Mesendoderm (in vitro differentiated cells): Measurements from ENCODE around the gene PKNOX1.
"Not testable (repeated sequence)": the region's sequence is repeated elsewhere in the genome, so short reads cannot be mapped to it uniquely, and the experiment has no call there.

Experiments
- DNase-seq: peaks from one replicate; pipeline ENCODE4 v3.0.0; 2013
- H2AK5ac ChIP-seq: 2 replicates; pipeline ENCODE4 v1.6.1; 2013; ENCODE audit warnings: low read length, inconsistent platforms
- H2BK120ac ChIP-seq: 2 replicates; pipeline ENCODE4 v1.6.1; 2013; ENCODE audit warnings: low read depth, mild to moderate bottlenecking, low read length, moderate library complexity, mixed read lengths
- H2BK15ac ChIP-seq: replicated peaks from 2 replicates; pipeline ENCODE4 v1.6.1; 2013; ENCODE audit warnings: low read depth, mild to moderate bottlenecking, moderate library complexity
- H2BK5ac ChIP-seq: 2 replicates; pipeline ENCODE4 v1.6.1; 2013; ENCODE audit warnings: low read length, inconsistent platforms
- H3K18ac ChIP-seq: 2 replicates; pipeline ENCODE4 v1.6.1; 2013; ENCODE audit warnings: mild to moderate bottlenecking, low read length, mixed read lengths
- H3K23ac ChIP-seq: one replicate; pipeline ENCODE4 v1.6.1; 2013; ENCODE audit warnings: low read length
- H3K27ac ChIP-seq: 2 replicates; pipeline ENCODE4 v1.5.1; 2013; ENCODE audit warnings: low read depth, mild to moderate bottlenecking, inconsistent platforms, low read length, moderate library complexity
- H3K27me3 ChIP-seq: 2 replicates; pipeline ENCODE4 v1.6.1; 2013; ENCODE audit warnings: low read length, control low read depth, mild to moderate bottlenecking, inconsistent platforms; ENCODE audit not compliant: insufficient read depth, poor library complexity
- H3K36me3 ChIP-seq: 2 replicates; pipeline ENCODE4 v1.6.1; 2013; ENCODE audit warnings: low read length, inconsistent platforms; ENCODE audit not compliant: control insufficient read depth, insufficient read depth
- H3K4ac ChIP-seq: one replicate; pipeline ENCODE4 v1.6.1; 2013; ENCODE audit warnings: low read depth, mild to moderate bottlenecking, low read length, moderate library complexity
- H3K4me1 ChIP-seq: 2 replicates; pipeline ENCODE4 v1.6.1; 2013; ENCODE audit warnings: low read depth, low read length, inconsistent platforms; ENCODE audit not compliant: control insufficient read depth
- H3K4me2 ChIP-seq: 2 replicates; pipeline ENCODE4 v1.6.1; 2013; ENCODE audit warnings: low read length
- H3K4me3 ChIP-seq: 2 replicates; pipeline ENCODE4 v1.5.1; 2013; ENCODE audit warnings: mild to moderate bottlenecking, low read length
- H3K56ac ChIP-seq: one replicate; pipeline ENCODE4 v1.6.1; 2013; ENCODE audit warnings: low read length
- H3K79me1 ChIP-seq: 2 replicates; pipeline ENCODE4 v1.6.1; 2013; ENCODE audit warnings: low read length, inconsistent platforms
- H3K79me2 ChIP-seq: 2 replicates; pipeline ENCODE4 v1.6.1; 2013; ENCODE audit warnings: mild to moderate bottlenecking, low read length; ENCODE audit not compliant: control insufficient read depth, insufficient read depth
- H3K9ac ChIP-seq: 2 replicates; pipeline ENCODE4 v1.6.1; 2013; ENCODE audit warnings: low read length, inconsistent platforms
- H4K5ac ChIP-seq: one replicate; pipeline ENCODE4 v1.6.1; 2013; ENCODE audit warnings: low read length
- H4K8ac ChIP-seq: one replicate; pipeline ENCODE4 v1.6.1; 2013; ENCODE audit warnings: low read depth, mild to moderate bottlenecking, control low read depth, low read length, moderate library complexity
- WGBS: extraction: QIAGEN DNeasy Blood & Tissue Kit; methylation state at CpG from one replicate; pipeline ENCODE4 v1.1.7; 2013; ENCODE audit warnings: low lambda C conversion rate, missing lambda C conversion rate; ENCODE audit not compliant: insufficient coverage; ENCODE audit errors: extremely low coverage; 5-methylcytosine and 5-hydroxymethylcytosine counted together

The PKNOX1 gene

DNA sequence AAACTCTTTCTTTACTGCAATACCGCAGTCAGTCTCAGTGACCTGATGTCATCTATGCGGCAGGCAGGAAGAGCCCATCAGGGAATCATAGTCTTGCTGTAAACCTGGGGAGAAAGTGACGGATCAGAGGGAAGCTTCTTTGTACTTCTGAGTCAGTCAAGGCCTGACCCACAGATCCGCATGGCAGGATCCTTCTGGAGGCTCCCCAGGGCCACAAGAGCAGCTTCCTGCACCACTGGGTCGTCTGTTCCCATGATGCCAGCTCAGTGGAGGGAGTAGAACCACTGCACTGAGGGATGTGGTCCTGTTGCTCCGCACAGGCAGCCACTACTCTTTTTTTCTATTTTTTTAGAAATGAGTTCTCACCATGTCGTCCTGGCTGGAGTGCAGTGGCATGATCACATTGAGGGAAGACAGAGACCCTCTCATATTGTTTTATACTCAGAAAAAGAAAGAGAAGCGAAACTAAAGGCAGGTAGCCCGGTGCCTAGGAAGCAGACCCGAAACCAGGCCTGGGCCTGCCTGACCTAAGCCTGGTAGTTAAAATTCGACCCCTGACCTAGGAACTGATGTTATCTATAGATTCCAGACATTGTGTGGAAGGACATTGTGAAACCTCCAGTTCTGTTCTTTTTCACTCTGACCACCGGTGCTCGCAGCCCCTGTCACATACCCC lies 42.7 kb upstream of the PKNOX1 start:
- peak overlapping the region; percentile 79 for H2BK120ac ChIP-seq
- H2BK15ac ChIP-seq, result no peak overlapping the region
- H3K4me2 ChIP-seq, result no peak overlapping the region
- no peaks in the 10 kb centered on the region for H3K36me3 ChIP-seq
- peak overlapping the region; percentile 35 for H4K5ac ChIP-seq
- H2BK5ac ChIP-seq, result peak overlapping the region; percentile 99
- no peaks in the 10 kb centered on the region for H3K27me3 ChIP-seq
- H3K18ac ChIP-seq, result peak overlapping the region; percentile 88
- peak; percentile 75 for DNase-seq
- H3K9ac ChIP-seq, result peak overlapping the region; percentile 59
- H3K4ac ChIP-seq, result peak overlapping the region; percentile 93
- H3K56ac ChIP-seq, result peak overlapping the region; percentile 89
- no peak overlapping the region for H3K23ac ChIP-seq
- no CpG with 5 or more reads among the region's 13 CpGs for WGBS
- H3K4me1 ChIP-seq, result peaks cover 6% of the 10 kb centered on the region
- no peaks in the 10 kb centered on the region for H3K79me1 ChIP-seq
- H3K27ac ChIP-seq, result peak overlapping the region; percentile 65
- no peaks in the 10 kb centered on the region for H3K79me2 ChIP-seq
- peak overlapping the region; percentile 100 for H2AK5ac ChIP-seq
- no peak overlapping the region for H4K8ac ChIP-seq
- H3K4me3 ChIP-seq, result no peak overlapping the region

GRCh38 chr21:42932378-42933136 lies 41.8 kb upstream of the PKNOX1 start:
- Histone ChIP-seq H2BK5ac (peak overlapping the region; percentile 92), H3K27ac (peak overlapping the region; percentile 81), H3K56ac (peak overlapping the region; percentile 70), H2BK15ac (peak overlapping the region; percentile 6), H3K18ac (peak overlapping the region; percentile 93), H3K4ac (peak overlapping the region; percentile 97)
- not testable (repeated sequence) for H4K5ac ChIP-seq, H3K27me3 ChIP-seq, DNase-seq, H3K79me1 ChIP-seq, H2AK5ac ChIP-seq, H4K8ac ChIP-seq, H3K4me2 ChIP-seq, H3K79me2 ChIP-seq, H3K23ac ChIP-seq, H3K9ac ChIP-seq, H3K4me3 ChIP-seq, H2BK120ac ChIP-seq, H3K36me3 ChIP-seq, H3K4me1 ChIP-seq
- WGBS, result no CpG with 5 or more reads among the region's 16 CpGs

- H3K4ac ChIP-seq, result peak overlapping the region; percentile 97
- not testable (repeated sequence) for H4K8ac ChIP-seq, H3K23ac ChIP-seq, H2AK5ac ChIP-seq, H3K79me1 ChIP-seq, H4K5ac ChIP-seq, DNase-seq, H3K27me3 ChIP-seq, H3K4me3 ChIP-seq, H3K4me2 ChIP-seq, H3K9ac ChIP-seq, H3K36me3 ChIP-seq, H3K79me2 ChIP-seq
- H2BK15ac ChIP-seq, result peak overlapping the region; percentile 6
- H2BK120ac ChIP-seq, result peak overlapping the region; percentile 96
- H2BK5ac ChIP-seq, result peak overlapping the region; percentile 92
- H3K27ac ChIP-seq, result peak overlapping the region; percentile 81
- H3K4me1 ChIP-seq, result peaks cover 10% of the 10 kb centered on the region
- peak overlapping the region; percentile 93 for H3K18ac ChIP-seq
- H3K56ac ChIP-seq, result peak overlapping the region; percentile 64
- WGBS, result no CpG with 5 or more reads among the region's 9 CpGs
Observed at GRCh38 chr21:42933137-42933970, 41.0 kb upstream of the PKNOX1 start.

GRCh38 chr21:42933973-42934372 lies 40.4 kb upstream of the PKNOX1 start:
- not testable (repeated sequence) for H4K5ac ChIP-seq, H3K79me2 ChIP-seq, DNase-seq, H4K8ac ChIP-seq, H3K4me3 ChIP-seq, H2AK5ac ChIP-seq, H3K4me2 ChIP-seq, H3K79me1 ChIP-seq, H3K27me3 ChIP-seq, H3K18ac ChIP-seq, H3K23ac ChIP-seq, H3K36me3 ChIP-seq, H3K4ac ChIP-seq, H3K9ac ChIP-seq, H2BK5ac ChIP-seq
- Histone ChIP-seq H2BK15ac (peak overlapping the region; percentile 15), H3K56ac (peak overlapping the region; percentile 56), H3K4me1 (peaks cover 12% of the 10 kb centered on the region), H3K27ac (peak overlapping the region; percentile 47), H2BK120ac (peak overlapping the region; percentile 45)
- no CpG with 5 or more reads among the region's 12 CpGs for WGBS

DNA sequence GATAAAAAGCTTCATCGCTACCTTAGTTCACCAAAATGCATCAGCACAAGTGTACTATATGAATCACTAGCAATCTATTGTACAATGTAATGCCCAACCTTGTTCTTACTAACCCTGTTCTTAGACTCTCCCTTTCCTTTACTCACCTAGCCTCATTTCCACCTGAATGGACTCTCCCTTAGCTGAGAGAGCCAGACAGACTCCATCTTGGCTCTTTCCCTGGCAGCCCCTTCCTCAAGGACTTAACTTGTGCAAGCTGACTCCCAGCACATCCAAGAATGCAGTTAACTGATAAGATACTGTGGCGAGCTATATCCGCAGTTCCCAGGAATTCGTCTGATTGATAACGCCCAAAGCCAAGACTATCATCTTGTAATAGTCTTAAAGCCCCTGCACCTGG lies 38.0 kb upstream of the PKNOX1 start:
- H4K5ac ChIP-seq, H3K4me2 ChIP-seq, H4K8ac ChIP-seq, H2BK15ac ChIP-seq, H3K79me1 ChIP-seq, H3K27me3 ChIP-seq, H3K36me3 ChIP-seq, H3K4ac ChIP-seq, H3K79me2 ChIP-seq, H3K4me3 ChIP-seq, H3K23ac ChIP-seq, H3K9ac ChIP-seq, H3K18ac ChIP-seq: not testable (repeated sequence)
- H3K56ac ChIP-seq, result peak overlapping the region; percentile 69
- WGBS, result no CpG with 5 or more reads among the region's 5 CpGs
- peak overlapping the region; percentile 35 for H3K27ac ChIP-seq
- H2BK120ac ChIP-seq, result peak overlapping the region; percentile 96
- H2BK5ac ChIP-seq, result peak overlapping the region; percentile 64
- DNase-seq, result peak; percentile 62
- H3K4me1 ChIP-seq, result peaks cover 11% of the 10 kb centered on the region
- peak overlapping the region; percentile 24 for H2AK5ac ChIP-seq
